Hematopoietic multipotent progenitor cell treated with erythropoietin and hydrocortisone succinate and interleukin-3 and kit ligand, for 4 days (in vitro differentiated cells): ENCODE data around the gene CD68.

ENCODE experiments used
- DNase-seq: peaks from one replicate; pipeline ENCODE4 v3.0.0-alpha.2; 2015

Gene CD68, protein sequence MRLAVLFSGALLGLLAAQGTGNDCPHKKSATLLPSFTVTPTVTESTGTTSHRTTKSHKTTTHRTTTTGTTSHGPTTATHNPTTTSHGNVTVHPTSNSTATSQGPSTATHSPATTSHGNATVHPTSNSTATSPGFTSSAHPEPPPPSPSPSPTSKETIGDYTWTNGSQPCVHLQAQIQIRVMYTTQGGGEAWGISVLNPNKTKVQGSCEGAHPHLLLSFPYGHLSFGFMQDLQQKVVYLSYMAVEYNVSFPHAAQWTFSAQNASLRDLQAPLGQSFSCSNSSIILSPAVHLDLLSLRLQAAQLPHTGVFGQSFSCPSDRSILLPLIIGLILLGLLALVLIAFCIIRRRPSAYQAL

DNA sequence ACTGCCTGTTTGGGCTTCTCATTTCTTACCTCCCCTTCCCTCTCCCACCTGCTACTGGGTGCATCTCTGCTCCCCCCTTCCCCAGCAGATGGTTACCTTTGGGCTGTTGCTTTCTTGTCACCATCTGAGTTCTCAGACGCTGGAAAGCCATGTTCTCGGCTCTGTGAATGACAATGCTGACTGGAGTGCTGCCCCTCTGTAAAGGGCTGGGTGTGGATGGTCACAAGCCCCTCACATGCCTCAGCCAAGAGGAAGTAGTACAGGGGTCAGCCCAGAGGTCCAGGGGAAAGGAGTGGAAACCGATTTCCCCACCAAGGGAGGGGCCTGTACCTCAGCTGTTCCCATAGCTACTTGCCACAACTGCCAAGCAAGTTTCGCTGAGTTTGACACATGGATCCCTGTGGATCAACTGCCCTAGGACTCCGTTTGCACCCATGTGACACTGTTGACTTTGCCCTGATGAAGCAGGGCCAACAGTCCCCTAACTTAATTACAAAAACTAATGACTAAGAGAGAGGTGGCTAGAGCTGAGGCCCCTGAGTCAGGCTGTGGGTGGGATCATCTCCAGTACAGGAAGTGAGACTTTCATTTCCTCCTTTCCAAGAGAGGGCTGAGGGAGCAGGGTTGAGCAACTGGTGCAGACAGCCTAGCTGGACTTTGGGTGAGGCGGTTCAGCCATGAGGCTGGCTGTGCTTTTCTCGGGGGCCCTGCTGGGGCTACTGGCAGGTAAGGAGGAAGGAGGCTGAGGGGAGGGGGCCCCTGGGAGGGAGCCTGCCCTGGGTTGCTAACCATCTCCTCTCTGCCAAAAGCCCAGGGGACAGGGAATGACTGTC is at the start of gene CD68:
Gene CD68 (plus strand): TSS at position 638 of the 833 bp plus-strand sequence. CDS start 40 bp downstream, at position 678.
- peak; percentile 94 for DNase-seq

DNA sequence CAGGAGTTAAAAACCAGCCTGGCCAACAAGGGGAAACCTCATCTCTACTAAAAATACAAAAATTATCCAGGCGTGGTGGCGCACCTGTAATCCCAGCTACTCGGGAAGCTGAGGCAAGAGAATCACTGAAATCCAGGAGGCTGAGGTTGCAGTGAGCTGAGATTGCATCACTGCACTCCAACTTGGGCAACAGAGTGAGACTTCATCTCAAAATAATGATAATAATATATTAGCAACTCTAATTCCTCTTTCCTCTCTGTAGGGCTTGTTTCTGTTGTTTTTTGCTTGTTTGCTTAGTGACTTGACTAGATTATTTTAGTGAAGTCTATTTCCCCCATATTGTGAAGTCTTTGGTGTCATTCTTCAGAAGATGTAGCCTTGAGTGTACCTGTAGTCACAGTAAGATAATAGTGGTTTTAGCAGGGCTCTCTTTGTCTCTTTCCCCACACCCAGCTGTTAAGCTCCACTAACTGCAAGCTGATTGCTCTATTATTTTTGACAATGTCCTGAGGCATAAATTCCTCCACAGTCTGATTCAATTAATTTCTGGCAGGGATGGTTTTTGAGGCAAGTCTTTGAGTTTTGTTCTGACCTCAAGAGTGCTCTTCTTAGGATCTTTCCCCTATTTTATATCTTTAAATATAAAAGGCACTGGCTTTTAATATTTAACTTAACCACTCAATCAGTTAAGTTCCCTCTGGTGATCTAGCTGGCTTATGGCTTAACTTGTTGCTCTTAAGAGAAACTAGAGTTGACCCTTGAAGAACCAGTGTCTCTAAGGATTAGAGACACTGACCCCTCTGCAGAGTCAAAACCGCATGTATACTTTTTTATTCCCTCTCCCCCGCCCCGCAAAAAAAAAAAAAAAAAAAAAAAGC is 49.2 kb upstream of the CD68 start:
- no peak for DNase-seq

DNA sequence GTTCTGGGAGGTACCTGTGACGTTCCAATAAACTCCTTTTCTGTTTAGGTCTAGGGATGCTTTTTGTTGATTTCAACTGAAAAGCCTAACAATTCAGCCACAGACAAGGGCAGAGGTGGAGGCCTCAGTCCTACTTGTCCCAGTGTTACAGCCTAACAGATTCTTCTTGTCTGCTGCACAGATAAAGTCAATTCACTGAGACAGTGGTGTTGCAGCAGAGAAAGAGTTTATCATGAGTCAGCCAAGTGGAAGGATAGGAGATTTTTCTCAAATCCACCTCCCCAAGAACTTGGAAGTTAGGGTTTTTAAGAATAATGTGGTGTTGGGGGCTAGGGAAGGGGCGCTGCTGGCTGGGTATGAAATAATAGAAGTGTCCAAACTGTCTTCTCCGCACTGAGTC is 41.4 kb upstream of the CD68 start:
- no peak for DNase-seq

DNA sequence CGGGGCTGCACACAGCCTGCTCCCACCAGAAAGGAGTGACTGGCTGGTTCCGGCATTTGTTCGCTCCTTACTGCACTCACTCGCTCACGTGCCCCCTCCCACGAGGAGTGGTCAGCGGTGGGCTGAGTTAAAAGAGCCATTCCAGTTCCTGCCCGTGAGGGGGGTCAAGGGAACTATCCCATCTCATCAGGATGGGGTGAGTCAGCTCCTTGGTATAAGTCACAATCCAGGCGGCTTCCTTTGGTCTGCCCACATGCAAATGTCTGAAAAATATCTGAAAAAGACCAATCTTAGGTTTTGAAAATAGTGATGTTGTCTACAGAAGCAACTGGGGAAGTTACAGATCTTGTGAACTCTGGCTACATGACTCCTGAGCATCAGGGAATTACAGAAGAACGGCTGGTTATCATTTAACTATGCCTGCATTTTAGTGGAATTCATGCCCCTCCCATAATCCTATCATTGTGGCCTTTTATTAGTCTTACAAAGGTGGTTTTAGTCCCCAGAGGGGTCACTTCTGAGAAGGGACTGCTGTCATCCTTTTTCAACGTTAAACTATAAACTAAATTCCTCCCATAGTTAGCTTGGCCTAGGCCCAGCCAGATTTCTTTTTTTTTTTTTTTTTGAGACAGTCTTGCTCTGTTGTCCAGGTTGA is 40.4 kb upstream of the CD68 start:
- no peak for DNase-seq

DNA sequence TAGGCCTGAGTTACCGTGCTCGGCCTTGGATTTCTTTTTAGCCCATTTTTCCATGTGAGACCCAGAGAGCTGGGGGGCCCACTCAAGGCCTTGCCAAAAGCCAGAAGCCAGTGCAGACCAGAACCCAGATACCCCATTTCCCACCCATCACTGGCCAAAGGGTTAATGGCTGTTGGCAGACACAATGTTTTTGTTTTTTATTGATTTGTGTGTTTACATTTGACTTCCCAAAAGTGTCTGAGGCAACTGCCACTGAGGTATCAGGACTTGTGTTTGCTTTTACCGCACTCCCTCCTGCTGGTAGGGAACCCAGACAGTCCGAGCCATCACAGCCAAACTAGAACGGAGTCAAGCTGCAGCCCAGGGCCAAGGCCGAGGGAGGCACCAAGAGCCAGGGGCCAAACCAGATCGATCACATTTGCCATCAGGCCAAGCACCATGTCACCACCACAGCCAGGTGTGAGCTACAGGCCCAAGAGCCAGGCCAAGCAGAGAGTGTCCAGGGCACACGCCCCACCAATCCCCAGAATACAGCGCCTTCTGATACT is 38.3 kb upstream of the CD68 start:
- no peak for DNase-seq

DNA sequence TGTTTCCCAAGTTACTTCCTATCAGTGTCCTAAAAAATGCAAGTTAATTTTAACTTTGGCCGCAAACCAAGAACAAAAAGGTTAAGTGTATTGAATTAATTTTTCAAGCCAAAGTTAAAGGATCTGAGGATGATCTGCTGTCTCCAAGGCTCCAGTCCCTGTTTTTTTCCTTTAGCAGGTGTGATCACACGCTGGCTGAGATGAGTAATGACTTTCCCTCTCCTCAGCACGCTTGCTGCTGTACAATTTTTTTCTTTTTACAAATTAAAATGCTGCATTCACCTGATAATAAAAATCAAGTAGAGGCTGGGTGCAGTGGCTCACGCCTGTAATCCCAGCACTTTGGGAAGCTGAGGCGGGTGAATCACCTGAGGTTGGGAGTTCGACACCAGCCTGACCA is 34.5 kb upstream of the CD68 start:
- no peak for DNase-seq

DNA sequence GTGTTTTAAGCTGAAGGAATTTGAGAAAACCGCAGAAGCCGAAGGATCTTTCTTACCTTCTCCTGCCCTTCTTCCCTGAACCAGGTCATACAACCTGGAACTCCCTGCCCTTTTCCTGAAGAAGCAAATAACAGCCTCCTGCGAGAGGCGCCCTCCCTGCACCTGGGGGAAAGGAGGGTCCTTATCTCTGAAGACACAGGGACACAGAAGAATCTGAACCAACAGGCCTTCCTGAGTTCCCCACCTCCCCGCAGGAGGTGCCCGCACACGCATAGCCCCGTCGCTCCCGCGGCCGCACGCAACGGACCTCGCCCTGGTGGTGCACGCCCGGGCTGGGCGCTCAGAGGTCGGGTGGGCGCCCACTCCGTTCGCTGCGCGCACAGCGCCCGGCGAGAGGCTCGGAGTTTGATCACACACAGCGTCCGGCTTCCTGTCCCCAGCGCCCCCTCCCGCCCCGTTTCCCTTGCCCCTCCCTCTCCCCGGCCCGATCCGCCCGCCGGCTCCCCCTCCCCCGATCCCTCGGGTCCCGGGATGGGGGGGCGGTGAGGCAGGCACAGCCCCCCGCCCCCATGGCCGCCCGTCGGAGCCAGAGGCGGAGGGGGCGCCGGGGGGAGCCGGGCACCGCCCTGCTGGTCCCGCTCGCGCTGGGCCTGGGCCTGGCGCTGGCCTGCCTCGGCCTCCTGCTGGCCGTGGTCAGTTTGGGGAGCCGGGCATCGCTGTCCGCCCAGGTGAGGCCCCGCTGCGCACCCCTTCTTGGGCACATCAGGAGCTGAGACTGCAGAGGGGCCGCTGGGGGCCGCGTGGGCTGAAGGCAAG is 30.6 kb upstream of the CD68 start, which contains the start of gene TNFSF12:
Gene TNFSF12 (plus strand): TSS at position 474 of the 816 bp plus-strand sequence. CDS start 96 bp downstream, at position 570.
- peak; percentile 72 for DNase-seq

DNA sequence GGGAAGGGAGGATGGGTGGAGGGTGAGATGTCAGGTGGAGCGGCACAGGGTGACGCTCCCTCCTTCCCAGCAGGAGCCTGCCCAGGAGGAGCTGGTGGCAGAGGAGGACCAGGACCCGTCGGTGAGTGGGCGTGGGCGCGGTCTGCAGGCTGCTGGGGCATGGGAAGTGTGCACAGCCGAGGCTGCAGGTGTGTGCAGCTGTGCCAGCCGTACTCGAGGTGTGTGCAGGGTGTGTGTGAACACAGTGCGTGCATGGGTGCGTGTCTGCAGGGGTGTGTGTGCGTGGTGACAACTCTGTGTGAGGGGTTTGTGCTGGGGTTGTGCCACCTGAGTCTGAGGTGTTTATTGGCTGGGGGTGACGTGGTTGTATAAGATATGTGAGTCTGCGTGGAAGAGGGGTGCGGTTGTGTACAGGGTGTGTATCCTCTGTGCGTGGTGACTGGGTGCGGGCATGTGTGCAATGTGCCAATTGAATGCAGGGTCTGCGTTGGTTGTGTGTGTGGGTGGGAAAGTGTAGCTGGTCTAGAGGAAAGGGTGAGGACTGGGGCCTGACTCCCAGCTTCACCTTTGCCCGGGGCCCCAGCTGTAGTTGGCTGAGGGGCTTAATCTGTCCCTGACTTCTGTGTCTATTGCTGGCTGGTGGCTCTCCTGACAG is 29.9 kb upstream of the CD68 start:
- no peak for DNase-seq

DNA sequence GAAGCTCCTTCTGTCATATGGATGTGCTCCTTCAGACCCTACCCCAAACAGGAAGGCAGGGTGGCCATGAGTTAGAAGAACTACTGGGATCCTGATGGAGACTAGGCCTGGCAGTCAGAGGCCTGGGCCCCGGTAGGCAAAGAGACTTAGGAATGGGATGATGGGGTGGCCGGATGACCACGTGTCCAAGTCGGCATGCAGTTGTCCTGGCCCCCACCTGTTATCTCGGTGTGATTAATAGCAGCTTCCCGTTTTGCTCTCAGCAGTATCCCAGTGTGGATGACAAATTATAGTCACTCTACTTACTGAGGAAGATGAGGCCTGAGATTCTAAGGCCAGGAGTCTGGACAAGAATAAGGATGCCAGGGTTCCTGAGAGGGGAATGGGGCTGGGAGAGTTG is 29.1 kb upstream of the CD68 start:
- DNase-seq = no peak

DNA sequence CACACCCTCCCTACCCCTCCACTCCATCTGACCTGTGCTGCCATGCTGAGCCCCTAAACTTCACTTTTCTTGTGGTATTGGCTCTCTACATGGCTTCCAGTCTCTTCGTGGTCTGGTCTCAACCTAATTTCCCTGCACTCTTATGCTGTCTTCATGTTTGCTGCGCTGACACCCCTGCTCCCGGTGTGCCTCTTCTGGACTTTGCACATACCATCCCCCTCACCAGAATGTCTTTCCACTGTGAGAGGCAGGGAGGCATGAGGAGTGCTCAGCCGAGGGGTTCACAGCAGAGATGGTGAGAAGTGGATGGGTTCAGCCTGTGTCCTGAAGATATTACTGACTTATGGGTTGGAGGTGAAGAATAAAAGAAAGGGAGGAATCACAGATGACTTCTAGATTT is 28.0 kb upstream of the CD68 start:
- no peak for DNase-seq

DNA sequence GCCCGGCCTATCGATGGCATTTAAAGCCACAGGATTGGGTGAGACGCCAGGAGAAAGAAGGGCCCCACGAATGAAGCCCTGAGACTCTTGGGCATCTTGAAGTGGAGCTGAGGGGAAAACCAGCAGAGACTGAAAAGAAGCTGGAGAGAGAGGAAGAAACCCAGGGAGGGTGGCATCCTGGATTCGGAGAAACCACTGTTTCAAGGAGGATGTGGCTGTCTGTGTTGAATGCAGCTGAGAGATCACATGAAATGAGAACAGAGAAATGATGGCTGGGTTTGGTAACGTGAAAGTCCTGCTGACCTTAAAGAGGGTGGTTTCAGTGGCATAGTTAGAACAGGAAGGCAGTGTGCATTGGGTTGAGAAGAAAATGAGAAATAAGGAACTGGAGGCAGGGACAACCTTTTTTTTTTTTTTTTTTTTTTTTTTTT is 26.8 kb upstream of the CD68 start:
- peak; percentile 85 for DNase-seq

DNA sequence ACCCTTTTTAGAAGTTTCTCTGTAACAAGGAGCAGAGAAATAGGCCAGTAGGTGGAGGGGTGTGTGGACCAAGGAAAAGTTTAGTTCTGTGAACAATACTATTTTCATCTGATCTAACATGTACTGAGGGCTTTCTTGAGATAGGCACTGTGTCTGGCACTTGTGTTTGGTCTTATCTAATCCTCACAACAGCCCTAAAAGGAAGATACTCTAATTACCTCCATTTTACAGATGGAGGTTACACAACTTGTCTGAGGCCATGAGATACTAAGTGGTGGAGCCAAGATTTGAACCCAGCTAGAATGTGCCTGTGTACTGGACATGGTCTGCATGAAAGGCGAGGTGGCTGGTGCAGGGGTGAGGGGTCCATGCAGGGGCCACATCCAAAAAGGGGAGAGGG is 26.1 kb upstream of the CD68 start:
- DNase-seq = peak; percentile 74

DNA sequence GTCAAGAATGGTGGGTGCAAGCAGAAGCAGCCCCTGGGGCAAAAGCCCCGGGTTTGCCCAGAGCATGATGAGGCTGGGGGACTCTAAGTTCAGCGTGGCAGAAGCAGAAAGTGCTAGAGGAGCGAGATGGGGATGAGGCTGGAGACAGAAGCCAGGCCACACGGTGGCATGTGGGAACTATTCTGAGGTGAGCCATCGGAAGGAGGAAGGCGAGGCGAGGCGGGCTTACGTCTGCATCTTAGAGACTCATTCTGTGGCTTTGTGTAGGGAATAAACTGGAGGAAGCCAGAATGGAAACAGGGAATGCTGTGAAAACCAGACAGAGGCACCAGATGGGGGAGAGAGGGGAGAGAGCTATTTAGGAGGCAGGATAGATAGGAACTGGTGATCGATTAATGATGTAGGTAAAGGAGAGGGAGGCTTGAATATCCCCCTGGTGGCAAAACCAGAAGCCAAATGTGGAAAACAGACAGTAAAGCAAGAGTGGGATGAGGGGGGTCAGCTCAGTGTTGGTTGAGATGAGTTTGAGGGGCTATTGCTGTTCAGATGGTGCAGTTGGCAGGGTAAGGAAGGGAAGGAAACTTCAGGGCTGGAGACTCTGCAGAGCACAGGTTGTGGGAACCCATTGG is 24.0 kb upstream of the CD68 start:
- peak; percentile 22 for DNase-seq

DNA sequence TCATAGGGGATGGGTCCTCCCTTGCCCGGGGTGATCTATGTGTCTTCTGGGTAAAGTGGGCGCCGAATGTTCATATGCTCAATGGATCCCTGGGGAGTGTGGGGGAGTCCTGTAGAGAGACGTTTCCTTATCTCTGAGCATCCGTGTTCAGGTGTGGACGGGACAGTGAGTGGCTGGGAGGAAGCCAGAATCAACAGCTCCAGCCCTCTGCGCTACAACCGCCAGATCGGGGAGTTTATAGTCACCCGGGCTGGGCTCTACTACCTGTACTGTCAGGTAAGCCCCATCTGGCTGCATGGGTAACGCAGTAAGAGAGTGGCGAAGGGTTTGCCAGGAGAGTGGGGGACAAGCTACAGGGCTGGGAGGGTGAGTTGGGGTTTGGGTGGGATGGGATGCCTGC is 22.8 kb upstream of the CD68 start:
- DNase-seq = no peak

DNA sequence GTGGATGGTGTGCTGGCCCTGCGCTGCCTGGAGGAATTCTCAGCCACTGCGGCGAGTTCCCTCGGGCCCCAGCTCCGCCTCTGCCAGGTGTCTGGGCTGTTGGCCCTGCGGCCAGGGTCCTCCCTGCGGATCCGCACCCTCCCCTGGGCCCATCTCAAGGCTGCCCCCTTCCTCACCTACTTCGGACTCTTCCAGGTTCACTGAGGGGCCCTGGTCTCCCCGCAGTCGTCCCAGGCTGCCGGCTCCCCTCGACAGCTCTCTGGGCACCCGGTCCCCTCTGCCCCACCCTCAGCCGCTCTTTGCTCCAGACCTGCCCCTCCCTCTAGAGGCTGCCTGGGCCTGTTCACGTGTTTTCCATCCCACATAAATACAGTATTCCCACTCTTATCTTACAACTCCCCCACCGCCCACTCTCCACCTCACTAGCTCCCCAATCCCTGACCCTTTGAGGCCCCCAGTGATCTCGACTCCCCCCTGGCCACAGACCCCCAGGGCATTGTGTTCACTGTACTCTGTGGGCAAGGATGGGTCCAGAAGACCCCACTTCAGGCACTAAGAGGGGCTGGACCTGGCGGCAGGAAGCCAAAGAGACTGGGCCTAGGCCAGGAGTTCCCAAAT is 22.2 kb upstream of the CD68 start:
- no peak for DNase-seq

DNA sequence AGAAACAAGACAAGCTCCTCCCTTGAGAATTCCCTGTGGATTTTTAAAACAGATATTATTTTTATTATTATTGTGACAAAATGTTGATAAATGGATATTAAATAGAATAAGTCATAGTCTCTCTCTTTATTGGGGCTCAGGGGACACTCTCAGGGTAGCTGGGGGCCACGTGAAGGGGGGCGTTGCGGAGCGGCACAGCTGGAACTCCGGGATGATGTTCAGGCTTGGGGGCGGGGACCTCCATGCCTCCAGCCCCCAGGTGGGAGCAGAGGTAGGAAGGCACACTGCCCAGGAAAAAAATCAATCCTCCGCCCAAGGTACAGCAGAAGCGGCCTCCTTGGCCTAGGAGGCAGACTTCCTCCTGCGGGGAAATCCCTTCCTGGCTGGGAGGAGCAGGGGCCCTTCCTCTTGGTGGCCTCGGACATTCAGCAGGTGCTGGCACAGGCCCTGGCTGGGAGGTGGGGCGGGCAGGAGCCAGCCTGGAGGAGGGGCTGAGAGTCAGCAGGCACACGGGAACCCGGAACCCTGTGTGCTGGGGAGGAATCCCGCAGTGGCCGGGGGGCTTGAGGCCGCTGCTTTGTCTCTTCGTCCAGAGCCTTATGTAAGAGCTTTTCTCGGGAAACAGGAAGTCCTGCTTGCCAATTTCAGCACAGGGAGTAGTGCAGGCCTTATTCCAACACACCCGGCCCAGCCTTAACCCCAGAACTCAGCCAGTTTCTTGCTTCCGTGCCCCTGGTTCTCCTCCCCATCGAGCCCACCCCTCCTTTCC is 21.5 kb upstream of the CD68 start:
- DNase-seq = peak; percentile 91

DNA sequence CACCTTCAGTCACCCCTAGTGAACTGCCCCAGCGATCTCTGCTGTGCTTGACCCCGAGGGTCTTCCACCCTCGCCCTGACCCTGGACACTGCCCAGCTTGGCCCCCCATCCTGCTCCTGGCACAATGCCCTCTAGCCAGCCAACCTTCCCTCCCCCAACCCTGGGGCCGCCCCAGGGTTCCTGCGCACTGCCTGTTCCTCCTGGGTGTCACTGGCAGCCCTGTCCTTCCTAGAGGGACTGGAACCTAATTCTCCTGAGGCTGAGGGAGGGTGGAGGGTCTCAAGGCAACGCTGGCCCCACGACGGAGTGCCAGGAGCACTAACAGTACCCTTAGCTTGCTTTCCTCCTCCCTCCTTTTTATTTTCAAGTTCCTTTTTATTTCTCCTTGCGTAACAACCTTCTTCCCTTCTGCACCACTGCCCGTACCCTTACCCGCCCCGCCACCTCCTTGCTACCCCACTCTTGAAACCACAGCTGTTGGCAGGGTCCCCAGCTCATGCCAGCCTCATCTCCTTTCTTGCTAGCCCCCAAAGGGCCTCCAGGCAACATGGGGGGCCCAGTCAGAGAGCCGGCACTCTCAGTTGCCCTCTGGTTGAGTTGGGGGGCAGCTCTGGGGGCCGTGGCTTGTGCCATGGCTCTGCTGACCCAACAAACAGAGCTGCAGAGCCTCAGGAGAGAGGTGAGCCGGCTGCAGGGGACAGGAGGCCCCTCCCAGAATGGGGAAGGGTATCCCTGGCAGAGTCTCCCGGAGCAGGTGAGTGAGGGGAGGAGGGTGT is 20.7 kb upstream of the CD68 start, which contains the start of gene TNFSF13:
Gene TNFSF13 (plus strand): TSS at position 207 of the 776 bp plus-strand sequence. CDS start 290 bp downstream, at position 497.
- DNase-seq = peak; percentile 90
